ENCODE data around the gene POLR1B.
"Not testable (repeated sequence)": the region's sequence is repeated elsewhere in the genome, so short reads cannot be mapped to it uniquely, and the experiment has no call there.

POLR1B gene

GRCh38 chr2:112603731-112604130 is 61.5 kb downstream of the POLR1B start:
- TF ChIP-seq CTCF (IDR thresholded peaks at IDR 0.05; ENCODE audit: borderline replicate concordance, insufficient read depth, low read depth, low read length) = no peak
- H3K4me3 ChIP-seq (ENCODE audit: low read depth, low read length) = no peak overlapping the region

DNA sequence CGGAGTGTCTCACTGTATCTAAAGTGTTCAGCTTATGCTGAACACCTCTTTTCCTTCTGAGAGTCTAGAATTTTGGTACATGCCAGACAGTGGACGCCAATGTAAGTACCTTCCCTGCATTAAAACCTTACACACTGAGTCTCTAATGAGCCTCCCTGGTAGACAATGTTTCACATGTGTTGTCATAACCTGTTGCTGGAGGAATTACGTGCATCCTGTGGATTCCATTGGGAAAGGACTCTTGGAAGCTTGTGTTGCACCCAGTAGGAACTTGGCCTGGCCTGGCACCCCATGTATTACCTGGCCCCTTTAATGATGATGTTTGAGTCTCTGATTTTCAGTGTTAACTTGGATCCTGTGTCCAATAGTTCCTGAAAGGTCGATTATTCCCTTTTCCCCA is 62.7 kb downstream of the POLR1B start:
- no peak overlapping the region for H3K4me3 ChIP-seq (ENCODE audit: low read depth, low read length)
- TF ChIP-seq CTCF (IDR thresholded peaks at IDR 0.05; ENCODE audit: borderline replicate concordance, insufficient read depth, low read depth, low read length) = no peak

DNA sequence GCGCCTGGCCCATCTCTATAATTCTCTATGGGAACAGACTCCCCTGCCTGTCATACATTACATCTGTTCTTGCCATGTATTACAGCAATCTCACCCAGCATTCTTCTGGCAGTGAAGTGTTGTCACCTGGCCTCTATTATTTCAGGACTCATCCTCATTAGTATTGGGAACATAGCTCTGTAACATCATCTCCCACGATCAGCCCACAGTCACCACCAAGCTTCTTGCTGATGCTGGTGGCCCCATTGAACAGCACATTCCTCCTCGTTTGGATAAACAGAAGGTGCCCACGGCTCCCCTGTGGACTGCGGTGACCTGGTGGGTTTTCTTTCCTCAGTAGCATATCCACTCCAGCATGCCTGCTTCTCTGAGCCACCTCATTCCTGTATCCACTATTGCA is 63.7 kb downstream of the POLR1B start:
- H3K4me3 ChIP-seq (ENCODE audit: low read depth, low read length) = no peak overlapping the region
- TF ChIP-seq CTCF (IDR thresholded peaks at IDR 0.05; ENCODE audit: borderline replicate concordance, insufficient read depth, low read depth, low read length) = no peak

DNA sequence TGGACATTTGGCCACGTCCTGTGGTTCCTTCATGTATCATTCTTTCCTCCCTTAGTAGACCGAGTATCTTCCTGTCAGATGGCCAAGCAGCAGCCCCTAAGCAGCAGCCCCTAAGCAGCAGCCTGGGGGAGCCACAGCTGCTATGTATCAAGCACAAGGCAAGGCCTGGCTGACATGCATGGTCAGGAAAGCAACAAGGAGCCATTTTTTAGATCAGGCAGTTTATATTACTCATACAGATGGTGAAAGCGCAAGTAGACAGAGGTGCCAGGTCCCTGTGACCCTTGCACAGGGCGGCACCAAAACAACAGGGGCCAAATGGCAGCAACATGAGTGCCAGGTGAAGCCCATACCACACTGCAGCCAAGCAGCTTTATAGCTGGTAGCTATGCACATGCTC is 64.3 kb downstream of the POLR1B start:
- TF ChIP-seq CTCF (IDR thresholded peaks at IDR 0.05; ENCODE audit: borderline replicate concordance, insufficient read depth, low read depth, low read length) = no peak
- no peak overlapping the region for H3K4me3 ChIP-seq (ENCODE audit: low read depth, low read length)

GRCh38 chr2:112607680-112608438 is 65.6 kb downstream of the POLR1B start:
- no peak for TF ChIP-seq CTCF (IDR thresholded peaks at IDR 0.05; ENCODE audit: borderline replicate concordance, insufficient read depth, low read depth, low read length)
- H3K4me3 ChIP-seq (ENCODE audit: low read depth, low read length) = no peak overlapping the region

DNA sequence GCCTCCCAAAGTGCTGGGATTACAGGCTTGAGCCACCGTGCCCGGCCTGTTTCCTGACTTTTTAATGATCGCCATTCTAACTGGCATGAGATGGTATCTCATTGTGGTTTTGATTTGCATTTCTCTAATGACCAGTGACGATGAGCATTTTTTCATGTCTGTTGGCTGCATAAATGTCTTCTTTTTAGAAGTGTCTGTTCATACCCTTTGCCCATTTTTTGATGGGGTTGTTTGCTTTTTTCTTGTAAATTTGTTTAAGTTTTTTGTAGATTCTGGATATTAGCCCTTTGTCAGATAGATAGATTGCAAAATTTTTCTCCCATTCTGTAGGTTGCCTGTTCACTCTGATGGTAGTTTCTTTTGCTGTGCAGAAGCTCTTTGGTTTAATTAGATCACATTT is 67.1 kb downstream of the POLR1B start:
- H3K4me3 ChIP-seq (ENCODE audit: low read depth, low read length) = not testable (repeated sequence)

DNA sequence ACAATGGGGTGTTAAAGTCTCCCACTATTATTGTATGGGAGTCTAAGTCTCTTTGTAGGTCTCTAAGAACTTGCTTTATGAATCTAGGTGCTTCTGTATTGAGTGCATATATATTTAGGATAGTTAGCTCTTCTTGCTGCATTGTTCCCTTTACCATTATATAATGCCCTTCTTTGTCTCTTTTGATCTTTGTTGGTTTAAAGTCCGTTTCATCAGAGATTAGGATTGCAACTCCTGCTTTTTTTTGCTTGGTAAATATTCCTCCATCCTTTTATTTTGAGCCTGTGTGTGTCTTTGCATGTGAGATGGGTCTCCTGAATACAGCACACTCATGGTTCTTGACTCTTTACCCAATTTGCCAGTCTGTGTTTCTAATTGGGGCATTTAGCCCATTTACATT is 70.0 kb downstream of the POLR1B start:
- H3K4me3 ChIP-seq (ENCODE audit: low read depth, low read length) = not testable (repeated sequence)

- TF ChIP-seq CTCF (IDR thresholded peaks at IDR 0.05; ENCODE audit: borderline replicate concordance, insufficient read depth, low read depth, low read length) = no peak
- H3K4me3 ChIP-seq (ENCODE audit: low read depth, low read length) = no peak overlapping the region
Observed at GRCh38 chr2:112614201-112614840, 72.1 kb downstream of the POLR1B start.

Measured in GM12875 (cell line).